ENCODE data around the gene MYH7B.

The MYH7B gene

DNA sequence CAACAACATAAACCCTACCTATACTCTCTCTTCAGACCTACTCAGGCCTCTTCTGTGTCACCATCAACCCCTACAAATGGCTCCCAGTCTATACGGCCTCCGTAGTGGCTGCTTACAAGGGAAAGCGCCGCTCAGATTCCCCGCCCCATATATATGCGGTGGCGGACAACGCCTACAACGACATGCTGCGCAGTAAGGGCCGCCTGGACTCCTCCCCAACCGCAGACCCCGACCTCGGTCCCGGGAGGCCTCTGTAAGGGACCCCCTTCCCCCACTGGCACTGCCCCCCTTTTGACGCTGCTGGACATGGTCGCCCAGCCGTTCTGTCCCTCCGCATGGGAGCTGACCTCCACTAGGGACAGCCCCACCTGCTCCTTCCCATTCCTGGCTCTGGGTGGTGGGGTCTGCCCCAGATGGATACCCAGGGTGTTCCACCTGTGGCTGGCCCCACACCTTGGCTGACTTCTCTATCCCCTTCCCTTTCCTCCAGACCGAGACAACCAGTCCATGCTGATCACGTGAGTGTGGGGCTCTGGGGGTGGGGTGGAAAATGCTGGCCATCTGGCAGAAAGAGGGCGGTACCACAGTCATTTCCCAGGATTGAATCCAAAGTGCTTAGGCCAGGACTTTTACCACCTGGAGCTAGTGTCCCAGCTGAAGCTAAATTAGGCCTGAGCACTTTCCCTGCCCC lies 25.0 kb downstream of the MYH7B start:
- TF ChIP-seq, protein P1, sequence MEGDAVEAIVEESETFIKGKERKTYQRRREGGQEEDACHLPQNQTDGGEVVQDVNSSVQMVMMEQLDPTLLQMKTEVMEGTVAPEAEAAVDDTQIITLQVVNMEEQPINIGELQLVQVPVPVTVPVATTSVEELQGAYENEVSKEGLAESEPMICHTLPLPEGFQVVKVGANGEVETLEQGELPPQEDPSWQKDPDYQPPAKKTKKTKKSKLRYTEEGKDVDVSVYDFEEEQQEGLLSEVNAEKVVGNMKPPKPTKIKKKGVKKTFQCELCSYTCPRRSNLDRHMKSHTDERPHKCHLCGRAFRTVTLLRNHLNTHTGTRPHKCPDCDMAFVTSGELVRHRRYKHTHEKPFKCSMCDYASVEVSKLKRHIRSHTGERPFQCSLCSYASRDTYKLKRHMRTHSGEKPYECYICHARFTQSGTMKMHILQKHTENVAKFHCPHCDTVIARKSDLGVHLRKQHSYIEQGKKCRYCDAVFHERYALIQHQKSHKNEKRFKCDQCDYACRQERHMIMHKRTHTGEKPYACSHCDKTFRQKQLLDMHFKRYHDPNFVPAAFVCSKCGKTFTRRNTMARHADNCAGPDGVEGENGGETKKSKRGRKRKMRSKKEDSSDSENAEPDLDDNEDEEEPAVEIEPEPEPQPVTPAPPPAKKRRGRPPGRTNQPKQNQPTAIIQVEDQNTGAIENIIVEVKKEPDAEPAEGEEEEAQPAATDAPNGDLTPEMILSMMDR (IDR thresholded peaks at IDR 0.05) = no peak

DNA sequence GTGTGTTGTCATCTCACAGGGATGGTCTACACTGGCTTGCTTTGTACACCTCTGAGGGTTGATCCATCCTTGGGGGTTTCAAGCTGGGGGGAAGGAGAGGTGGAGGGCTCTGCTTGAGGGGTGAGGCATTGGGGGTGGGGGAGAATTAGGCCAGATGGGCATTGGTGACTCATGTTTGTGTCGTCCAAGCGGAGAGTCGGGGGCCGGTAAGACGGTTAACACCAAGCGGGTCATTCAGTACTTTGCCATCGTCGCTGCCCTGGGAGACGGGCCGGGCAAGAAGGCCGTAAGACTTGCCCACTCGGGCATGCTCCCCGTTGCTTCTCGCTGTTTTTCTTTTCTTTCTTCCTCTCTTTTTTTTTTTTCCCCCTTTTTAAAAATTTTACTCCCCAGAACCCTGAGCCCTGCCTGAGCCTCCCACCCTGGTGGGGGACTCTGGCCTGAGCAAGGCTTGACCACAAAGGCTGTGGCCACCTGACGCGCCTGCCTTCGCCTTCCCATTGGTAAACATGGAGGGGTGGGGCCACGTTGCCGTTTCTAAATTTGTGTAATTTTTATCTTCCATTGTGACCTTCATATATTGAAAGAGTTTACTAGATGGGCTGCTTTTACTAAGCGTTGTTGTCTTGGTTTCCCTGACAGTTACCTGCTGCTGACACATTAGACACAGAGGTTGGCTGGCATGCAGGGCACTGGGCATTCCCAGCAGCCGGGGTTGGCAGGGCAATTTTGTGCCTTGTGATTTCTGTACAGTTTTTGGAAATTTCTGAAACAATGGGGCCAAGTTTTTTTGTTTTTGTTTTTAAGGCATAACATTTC lies 26.8 kb downstream of the MYH7B start:
- TF ChIP-seq, protein P1 (IDR thresholded peaks at IDR 0.05) = no peak

DNA sequence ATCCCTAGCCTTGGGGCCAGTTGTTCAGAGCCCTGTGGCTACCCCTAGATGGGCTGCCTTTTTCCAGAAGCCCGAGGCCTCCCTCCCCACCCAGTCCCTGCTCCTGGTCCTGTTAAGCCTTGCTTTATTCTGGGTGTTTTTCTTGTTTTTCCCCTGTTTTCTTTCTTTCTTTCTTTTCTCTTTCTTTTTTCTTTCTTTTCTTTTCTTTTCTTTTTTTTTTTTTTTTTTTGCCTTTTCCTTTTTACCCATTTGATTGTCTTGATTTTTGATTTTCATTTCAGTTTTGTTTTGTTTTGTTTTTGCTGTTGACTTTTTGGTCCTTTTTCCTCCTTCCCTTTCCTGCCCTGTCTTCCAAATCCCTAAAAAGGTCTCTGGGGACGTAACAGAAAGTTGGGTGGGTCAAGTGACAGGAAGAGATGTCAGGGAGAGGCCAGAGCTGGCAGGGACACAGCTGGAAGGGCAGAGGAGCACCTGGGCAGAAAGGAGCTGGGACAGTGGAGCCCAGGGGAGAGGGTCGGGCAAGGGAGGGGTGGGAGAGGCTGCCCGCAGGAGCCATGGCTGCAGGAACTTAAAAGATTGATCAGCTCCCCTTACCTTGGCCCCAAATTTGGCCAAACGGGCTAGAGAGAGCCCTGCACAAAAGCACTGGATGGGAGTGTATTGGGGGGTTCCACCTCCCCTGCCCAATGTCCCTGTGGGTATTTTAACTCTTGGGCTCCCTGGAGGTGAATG lies 27.6 kb downstream of the MYH7B start:
- TF ChIP-seq, protein P1 (IDR thresholded peaks at IDR 0.05) = no peak

DNA sequence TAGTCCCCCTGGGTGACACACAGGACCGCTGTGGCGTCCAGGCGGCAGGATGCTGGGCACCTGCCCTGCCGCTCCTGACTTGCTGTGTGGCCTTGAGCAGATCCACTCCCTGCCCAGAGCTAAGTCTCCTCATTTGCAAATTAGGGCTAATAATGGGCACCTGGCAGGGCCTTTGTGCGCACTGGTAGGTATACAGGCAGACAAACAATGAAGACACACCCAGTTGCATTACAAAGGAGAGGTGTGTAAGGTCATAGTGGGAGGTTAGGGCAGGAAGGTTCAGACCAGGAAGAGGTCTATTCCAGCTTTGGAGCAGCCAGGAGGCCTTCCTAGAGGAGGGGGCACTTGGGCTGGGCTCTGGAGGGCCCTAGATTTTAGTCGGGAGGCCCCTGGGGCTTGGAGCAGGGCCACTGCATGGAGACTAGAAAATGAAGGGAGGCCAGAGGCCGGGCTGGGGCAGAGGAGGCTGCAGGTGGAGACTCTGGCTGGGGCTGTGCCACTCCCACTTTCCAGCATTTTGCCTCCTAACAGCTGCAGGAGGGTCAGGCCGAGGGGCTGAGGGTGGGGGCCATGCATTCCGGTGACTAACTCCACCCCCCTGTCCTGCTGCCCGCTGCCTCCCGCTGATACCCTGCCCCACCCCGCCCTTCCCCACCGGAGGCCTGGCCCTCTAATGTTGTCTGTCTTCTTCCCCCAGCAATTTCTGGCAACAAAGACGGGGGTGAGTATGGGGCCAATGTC lies 28.5 kb downstream of the MYH7B start:
- TF ChIP-seq, protein P1 (IDR thresholded peaks at IDR 0.05) = no peak

DNA sequence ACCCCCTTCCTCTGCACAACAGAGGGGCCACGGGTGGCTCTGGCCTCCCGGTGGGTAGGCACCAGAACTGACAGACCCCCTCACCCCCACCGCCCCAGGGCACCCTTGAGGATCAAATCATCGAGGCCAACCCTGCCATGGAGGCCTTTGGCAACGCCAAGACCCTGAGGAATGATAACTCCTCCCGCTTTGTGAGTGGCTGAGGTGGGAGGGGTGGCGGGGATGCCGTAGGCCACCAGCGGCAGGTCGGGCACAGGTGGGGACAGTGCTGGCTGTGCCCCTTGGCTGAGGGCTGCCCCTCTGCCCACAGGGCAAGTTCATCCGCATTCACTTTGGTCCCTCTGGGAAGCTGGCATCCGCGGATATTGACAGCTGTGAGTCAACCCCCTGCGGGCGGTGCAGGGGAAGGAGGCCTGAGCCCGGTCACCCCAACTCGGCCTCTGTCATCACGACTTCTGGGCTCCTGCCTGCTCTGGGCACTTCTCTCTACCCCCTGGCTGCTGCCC lies 29.1 kb downstream of the MYH7B start:
- TF ChIP-seq, protein P1 (IDR thresholded peaks at IDR 0.05) = no peak

DNA sequence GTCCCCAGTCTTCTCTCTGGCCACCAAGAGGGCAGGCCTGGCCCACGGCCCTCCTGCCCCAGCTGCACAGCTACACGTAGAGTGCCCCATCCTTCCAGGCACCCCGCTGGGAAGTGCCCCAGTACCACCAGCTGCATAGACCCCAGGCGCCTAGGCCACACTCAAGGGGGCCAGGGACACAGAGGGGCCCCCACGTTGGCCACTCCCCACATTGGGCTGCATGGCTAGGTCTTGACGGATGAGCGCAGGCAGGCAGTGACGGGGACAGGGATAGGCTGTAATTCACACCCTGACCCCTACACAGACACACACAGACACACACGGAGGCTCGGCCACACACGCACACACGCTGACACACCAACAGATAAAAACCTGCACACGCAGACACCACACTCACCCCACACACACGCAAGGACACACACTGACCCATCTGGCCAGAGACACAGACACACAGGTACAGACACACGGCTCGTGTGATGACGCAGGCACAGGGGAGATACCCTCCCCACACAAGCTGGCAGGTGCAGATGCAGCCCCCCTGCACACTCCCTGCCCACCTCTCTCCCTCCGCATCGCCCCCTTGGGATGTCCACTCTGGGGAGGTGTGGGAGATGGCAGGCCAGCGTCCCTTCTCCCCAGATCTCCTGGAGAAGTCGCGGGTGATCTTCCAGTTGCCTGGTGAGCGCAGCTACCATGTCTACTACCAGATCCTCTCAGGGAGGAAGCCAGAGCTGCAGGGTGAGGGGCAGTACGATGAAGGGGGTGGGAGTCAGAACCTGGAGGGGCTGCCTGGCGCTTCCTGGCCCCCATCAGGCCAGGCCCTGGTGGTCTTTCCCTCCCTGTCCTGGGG lies 30.0 kb downstream of the MYH7B start:
- TF ChIP-seq, protein P1 (IDR thresholded peaks at IDR 0.05) = no peak
